Gastrocnemius medialis (tissue), 4 donors: ENCODE data around the gene CENPP.

ENCODE experiments used
- CTCF ChIP-seq, 5 experiments: fragments of 450-650 bp in 3 of 5; fragments of 200-600 bp in 2 of 5; sonication (generic) in 2 of 5; IDR thresholded peaks in 4 of 5; conservative IDR thresholded peaks in 1 of 5; 1 replicate in 4 of 5; 2 replicates in 1 of 5; pipeline ENCODE4 v1.5.1; 2016 to 2019; ENCODE audit warnings: antibody characterized with exemption in 5 of 5, mild to moderate bottlenecking in 3 of 5, moderate library complexity in 3 of 5
- POLR2A ChIP-seq, 2 donors: fragments of 450-650 bp; IDR thresholded peaks; one replicate each; pipeline ENCODE4 v1.6.1; 2017; ENCODE audit warnings: antibody characterized with exemption in 2 of 2, mild to moderate bottlenecking in 2 of 2, moderate library complexity in 2 of 2

- peak; percentile 71 to 88 (median 85) for TF ChIP-seq CTCF (IDR thresholded peaks at IDR 0.05 in 4 of 5, conservative IDR thresholded peaks at IDR 0.05 in 1 of 5)
- TF ChIP-seq POLR2A (IDR thresholded peaks at IDR 0.05) = no peak
Measured at GRCh38 chr9:92634712-92635605, 309.2 kb downstream of the CENPP start.
